MV-4-11 (cell line): ENCODE results near the gene RBM8A.
"Not testable (repeated sequence)": the region's sequence is repeated elsewhere in the genome, so short reads cannot be mapped to it uniquely, and the experiment has no call there.

Experiments used
- DNase-seq: peaks from one replicate; lab custom pipeline; 2025; lab: John Stamatoyannopoulos, UW

The RBM8A gene

GRCh38 chr1:145956781-145957442, 29.6 kb upstream of the RBM8A start:
- DNase-seq: no peak

- no peak for DNase-seq
Observed at GRCh38 chr1:145956361-145956760, 29.1 kb upstream of the RBM8A start.

GRCh38 chr1:145955436-145955835, 28.2 kb upstream of the RBM8A start:
- DNase-seq: no peak

- DNase-seq: no peak
Observed at GRCh38 chr1:145953861-145954260, 26.6 kb upstream of the RBM8A start.

GRCh38 chr1:145952903-145953302, 25.6 kb upstream of the RBM8A start:
- DNase-seq: no peak

GRCh38 chr1:145951526-145951925, 24.2 kb upstream of the RBM8A start:
- no peak for DNase-seq

GRCh38 chr1:145949219-145949618, 21.9 kb upstream of the RBM8A start:
- no peak for DNase-seq

- DNase-seq: no peak
Observed at GRCh38 chr1:145947551-145947950, 20.3 kb upstream of the RBM8A start.

GRCh38 chr1:145946477-145946986, 19.2 kb upstream of the RBM8A start:
- no peak for DNase-seq

- no peak for DNase-seq
Observed at GRCh38 chr1:145944532-145944931, 17.2 kb upstream of the RBM8A start.

- DNase-seq: no peak
Observed at GRCh38 chr1:145942871-145943270, 15.6 kb upstream of the RBM8A start.

- no peak for DNase-seq
Observed at GRCh38 chr1:145942405-145942804, 15.1 kb upstream of the RBM8A start.

- DNase-seq: no peak
Observed at GRCh38 chr1:145937436-145937835, 10.2 kb upstream of the RBM8A start.

- DNase-seq: no peak
Observed at GRCh38 chr1:145936247-145936646, 9.0 kb upstream of the RBM8A start.

- DNase-seq: no peak
Observed at GRCh38 chr1:145935708-145936107, 8.4 kb upstream of the RBM8A start.

- peak; percentile 77 for DNase-seq
Observed at GRCh38 chr1:145932522-145933009, 5.3 kb upstream of the RBM8A start.

- DNase-seq: no peak
Observed at GRCh38 chr1:145927916-145928643, 796 bp upstream of the RBM8A start.

GRCh38 chr1:145926686-145927062, 610 bp downstream of the RBM8A start:
- no peak for DNase-seq

- peak; percentile 39 for DNase-seq
Observed at GRCh38 chr1:145922266-145922665, 5.0 kb downstream of the RBM8A start.

GRCh38 chr1:145920297-145920696, 7.0 kb downstream of the RBM8A start:
- DNase-seq: not testable (repeated sequence)

GRCh38 chr1:145918992-145919939, 8.0 kb downstream of the RBM8A start:
- DNase-seq: peak; percentile 32
